Neural cell (in vitro differentiated cells): ENCODE results near the gene ERP27.

Experiments
- EP300 ChIP-seq: fragments of 450-650 bp; conservative IDR thresholded peaks from 2 replicates; pipeline ENCODE4 v1.6.1; 2014; ENCODE audit warnings: antibody characterized with exemption, mild to moderate bottlenecking, moderate library complexity; ENCODE audit not compliant: poor library complexity, severe bottlenecking
- EZH2 ChIP-seq: fragments of 200-600, 300-800 bp; shearing (Covaris generic), sonication (generic); IDR thresholded peaks from 2 replicates; pipeline ENCODE4 v1.6.1; 2014; ENCODE audit warnings: antibody characterized with exemption, low read length, borderline replicate concordance, mild to moderate bottlenecking; ENCODE audit not compliant: insufficient read depth, poor library complexity, severe bottlenecking
- POLR2AphosphoS5 ChIP-seq: IDR thresholded peaks from 2 replicates; pipeline ENCODE4 v1.6.1; 2012
- RAD21 ChIP-seq: fragments of 450-650 bp; conservative IDR thresholded peaks from 2 replicates; pipeline ENCODE4 v1.6.1; 2014; ENCODE audit warnings: antibody characterized with exemption, mild to moderate bottlenecking, moderate library complexity
- SMC3 ChIP-seq: fragments of 450-650 bp; conservative IDR thresholded peaks from 2 replicates; pipeline ENCODE4 v1.6.1; 2014; ENCODE audit warnings: antibody characterized with exemption, mild to moderate bottlenecking, moderate library complexity; ENCODE audit not compliant: poor library complexity
- TF ChIP-seq, protein P1 (sequence below): fragments of 450-650 bp; IDR thresholded peaks from 2 replicates; pipeline ENCODE4 v1.5.1; 2014; ENCODE audit warnings: antibody characterized with exemption, mild to moderate bottlenecking, moderate library complexity; ENCODE audit not compliant: poor library complexity, severe bottlenecking
- TF ChIP-seq, protein P2 (sequence below): IDR thresholded peaks from 2 replicates; pipeline ENCODE4 v1.6.1; 2012; ENCODE audit warnings: borderline replicate concordance

DNA sequence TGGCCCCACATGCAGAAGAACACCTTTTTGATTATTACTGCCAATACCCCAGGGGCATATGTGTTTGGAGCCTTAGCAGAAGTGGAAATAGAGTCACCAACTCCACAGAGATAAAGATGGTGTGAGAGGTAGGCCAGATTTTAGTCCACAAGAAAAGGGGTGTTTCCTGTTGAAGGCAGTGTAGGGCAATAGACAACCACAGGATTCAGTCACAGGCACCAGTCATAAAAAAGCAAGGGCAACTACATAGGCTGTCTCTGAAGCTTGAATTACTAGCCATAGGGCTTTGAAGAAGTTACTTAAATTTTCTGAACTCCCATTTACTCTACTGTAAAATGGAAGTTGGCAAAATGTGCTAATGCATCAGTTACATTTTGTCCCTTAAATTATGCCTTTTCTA lies 18.9 kb downstream of the ERP27 start:
- TF ChIP-seq, protein P1, sequence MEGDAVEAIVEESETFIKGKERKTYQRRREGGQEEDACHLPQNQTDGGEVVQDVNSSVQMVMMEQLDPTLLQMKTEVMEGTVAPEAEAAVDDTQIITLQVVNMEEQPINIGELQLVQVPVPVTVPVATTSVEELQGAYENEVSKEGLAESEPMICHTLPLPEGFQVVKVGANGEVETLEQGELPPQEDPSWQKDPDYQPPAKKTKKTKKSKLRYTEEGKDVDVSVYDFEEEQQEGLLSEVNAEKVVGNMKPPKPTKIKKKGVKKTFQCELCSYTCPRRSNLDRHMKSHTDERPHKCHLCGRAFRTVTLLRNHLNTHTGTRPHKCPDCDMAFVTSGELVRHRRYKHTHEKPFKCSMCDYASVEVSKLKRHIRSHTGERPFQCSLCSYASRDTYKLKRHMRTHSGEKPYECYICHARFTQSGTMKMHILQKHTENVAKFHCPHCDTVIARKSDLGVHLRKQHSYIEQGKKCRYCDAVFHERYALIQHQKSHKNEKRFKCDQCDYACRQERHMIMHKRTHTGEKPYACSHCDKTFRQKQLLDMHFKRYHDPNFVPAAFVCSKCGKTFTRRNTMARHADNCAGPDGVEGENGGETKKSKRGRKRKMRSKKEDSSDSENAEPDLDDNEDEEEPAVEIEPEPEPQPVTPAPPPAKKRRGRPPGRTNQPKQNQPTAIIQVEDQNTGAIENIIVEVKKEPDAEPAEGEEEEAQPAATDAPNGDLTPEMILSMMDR, result no peak
- no peak for TF ChIP-seq POLR2AphosphoS5
- TF ChIP-seq RAD21, result no peak
- TF ChIP-seq EP300, result no peak
- TF ChIP-seq, protein P2, sequence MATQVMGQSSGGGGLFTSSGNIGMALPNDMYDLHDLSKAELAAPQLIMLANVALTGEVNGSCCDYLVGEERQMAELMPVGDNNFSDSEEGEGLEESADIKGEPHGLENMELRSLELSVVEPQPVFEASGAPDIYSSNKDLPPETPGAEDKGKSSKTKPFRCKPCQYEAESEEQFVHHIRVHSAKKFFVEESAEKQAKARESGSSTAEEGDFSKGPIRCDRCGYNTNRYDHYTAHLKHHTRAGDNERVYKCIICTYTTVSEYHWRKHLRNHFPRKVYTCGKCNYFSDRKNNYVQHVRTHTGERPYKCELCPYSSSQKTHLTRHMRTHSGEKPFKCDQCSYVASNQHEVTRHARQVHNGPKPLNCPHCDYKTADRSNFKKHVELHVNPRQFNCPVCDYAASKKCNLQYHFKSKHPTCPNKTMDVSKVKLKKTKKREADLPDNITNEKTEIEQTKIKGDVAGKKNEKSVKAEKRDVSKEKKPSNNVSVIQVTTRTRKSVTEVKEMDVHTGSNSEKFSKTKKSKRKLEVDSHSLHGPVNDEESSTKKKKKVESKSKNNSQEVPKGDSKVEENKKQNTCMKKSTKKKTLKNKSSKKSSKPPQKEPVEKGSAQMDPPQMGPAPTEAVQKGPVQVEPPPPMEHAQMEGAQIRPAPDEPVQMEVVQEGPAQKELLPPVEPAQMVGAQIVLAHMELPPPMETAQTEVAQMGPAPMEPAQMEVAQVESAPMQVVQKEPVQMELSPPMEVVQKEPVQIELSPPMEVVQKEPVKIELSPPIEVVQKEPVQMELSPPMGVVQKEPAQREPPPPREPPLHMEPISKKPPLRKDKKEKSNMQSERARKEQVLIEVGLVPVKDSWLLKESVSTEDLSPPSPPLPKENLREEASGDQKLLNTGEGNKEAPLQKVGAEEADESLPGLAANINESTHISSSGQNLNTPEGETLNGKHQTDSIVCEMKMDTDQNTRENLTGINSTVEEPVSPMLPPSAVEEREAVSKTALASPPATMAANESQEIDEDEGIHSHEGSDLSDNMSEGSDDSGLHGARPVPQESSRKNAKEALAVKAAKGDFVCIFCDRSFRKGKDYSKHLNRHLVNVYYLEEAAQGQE, result no peak
- TF ChIP-seq EZH2, result no peak
- TF ChIP-seq SMC3, result no peak
